ENCODE results near the gene STN1. TPM values are rescaled to one million over a fixed set of nuclear protein-coding genes. Genes with fewer than 3 reads are reported as not detected.

The STN1 gene
- total RNA-seq, 1 donor from 2014 or later, result 30.9 TPM

DNA sequence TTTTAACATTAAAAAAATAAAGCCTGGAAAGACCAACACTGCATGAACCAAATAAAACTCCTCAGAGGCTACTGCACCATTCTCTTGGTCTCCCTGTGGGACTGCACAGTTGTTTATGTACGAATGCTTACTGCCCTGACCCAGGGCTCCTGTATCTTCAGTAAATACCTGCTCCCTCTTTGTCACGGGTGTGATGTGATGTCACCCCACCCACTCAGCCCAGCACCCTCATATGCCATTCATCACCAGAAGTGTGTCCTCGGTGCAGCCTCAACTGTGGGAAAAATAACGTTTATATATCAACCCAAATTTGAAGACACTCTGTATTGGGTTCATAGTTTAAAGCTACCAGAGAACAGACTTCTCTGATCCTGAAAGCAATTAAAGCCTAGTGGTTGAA lies 48.6 kb downstream of the STN1 start:
- DNase-seq (ENCODE audit: low read depth, low spot score), result no peak

DNA sequence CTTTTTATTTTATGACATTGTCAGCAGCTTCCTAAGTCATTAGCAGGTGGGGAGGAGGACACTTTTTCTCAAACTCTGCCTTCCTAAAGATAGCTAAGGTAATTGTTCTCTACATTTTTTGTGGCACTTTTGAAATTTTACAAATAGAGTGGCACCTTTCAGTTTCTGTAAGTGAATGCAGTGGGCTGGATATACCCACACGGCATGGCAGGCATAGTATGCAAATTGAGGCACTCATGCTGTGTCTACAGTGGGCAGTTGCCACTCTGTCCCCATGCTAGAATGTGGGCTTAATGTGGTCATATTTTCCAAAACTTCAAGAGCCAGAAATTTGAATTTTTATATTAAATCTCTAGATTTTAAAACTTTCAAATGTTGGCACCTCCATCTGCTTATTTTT lies 49.8 kb downstream of the STN1 start:
- DNase-seq (ENCODE audit: low read depth, low spot score), result no peak

- no peak for DNase-seq (ENCODE audit: low read depth, low spot score)
These were observed 56.5 kb downstream of the STN1 start for GRCh38 chr10:103861505-103861904.

GRCh38 chr10:103859161-103860086 lies 58.6 kb downstream of the STN1 start:
- DNase-seq (ENCODE audit: low read depth, low spot score), result peak; percentile 24

DNA sequence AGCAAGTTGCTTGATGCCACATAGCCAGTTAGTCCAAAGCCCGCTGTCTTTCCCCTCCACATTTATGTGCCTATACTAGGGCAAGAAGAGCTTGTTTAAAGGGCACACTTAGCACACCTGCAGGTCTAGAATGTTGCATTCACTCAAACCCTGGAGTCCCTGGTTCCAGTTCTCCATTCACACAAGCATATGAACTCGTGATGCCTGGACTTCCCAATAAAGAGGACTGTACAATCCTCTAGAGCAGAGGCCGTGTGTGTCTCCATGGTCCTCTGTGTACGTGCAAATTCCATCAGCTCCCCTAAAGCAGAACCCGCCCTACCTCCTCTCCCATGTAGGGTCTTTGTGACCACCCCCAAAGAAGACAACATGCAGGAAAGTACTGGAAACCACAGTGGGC lies 59.6 kb downstream of the STN1 start:
- no peak for DNase-seq (ENCODE audit: low read depth, low spot score)

GRCh38 chr10:103856797-103857170 lies 61.2 kb downstream of the STN1 start:
- no peak for DNase-seq (ENCODE audit: low read depth, low spot score)

GRCh38 chr10:103855852-103856796 lies 61.9 kb downstream of the STN1 start:
- DNase-seq (ENCODE audit: low read depth, low spot score), result no peak

DNA sequence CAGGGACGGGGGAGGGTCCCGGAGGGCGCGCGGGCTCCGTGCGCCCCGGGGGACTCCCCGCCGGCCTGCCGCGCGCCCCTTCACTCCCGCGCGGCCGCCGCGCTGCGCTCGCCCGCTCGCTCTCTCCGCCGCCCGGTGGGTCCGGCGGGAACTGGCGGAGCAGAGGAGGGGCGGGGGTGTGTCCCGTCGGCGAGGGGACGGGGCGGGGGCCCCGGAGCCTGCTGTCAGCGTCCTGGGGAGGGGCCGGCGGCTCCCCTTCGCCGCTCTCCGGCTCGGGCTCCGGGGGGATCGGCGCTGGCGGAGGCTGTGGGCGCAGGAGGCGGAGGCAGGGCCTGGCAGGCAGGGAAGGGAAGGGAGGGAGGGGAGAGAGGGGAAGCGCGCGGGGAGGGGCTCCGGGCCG lies 62.6 kb downstream of the STN1 start, which contains the start of gene SH3PXD2A:
Gene SH3PXD2A (minus strand): TSS at position 153 of the 400 bp plus-strand sequence. CDS start 310 bp downstream, outside the sequence.
- no peak for DNase-seq (ENCODE audit: low read depth, low spot score)

DNA sequence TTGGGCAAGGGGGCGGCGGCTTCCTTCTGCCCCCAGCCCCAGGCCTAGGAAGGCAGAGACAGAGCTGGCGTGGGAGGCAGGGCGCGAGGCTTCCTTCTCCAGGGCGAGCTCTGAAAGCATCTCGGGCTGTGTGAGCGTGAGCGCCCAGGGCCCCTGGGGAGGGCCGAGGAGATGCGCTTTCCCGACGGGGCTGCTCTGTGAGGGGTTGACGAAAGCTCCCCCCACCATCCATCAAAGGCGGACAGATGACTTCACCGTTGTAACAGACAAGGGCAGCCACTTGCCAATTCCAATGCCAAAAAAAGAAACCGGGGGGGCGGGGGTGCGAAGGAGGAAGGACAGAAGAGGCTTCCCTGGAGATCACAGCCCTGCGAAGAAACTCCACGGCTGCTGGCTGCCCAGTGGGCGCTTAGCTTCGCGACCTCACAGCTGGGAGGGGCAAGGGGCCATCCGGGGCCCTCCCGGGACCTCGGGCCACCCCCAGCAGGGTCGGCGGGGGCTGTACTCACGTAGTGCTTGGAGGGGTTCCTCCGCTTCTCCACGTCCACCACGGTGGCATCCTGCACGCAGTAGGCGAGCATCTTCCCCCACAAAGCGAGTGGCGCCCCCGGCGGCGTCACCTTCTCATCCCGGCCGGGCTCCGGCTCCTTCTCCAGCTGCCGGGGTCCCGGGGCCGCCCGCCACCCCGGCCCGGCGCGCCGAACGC lies 63.1 kb downstream of the STN1 start:
- no peak for DNase-seq (ENCODE audit: low read depth, low spot score)

DNA sequence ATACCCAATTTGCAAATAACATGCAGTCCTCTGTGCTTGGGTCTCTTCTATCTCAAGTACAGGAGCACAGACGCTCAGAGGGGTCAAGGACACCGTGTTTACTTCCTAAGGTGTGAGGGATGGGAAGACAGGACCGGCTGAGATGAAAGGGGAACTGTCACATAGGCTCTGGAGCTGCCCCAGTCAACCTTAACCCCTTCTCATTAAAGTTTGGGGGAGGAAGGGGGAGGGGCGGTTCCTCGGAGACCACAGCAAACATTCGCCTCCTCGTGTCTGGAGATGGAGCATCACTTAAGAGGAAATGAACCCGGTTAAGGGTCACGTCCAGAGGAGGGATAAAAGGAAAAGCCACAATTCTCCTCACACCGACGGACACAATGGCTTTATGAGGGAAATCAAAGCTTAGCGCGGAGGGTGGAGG lies 63.7 kb downstream of the STN1 start:
- no peak for DNase-seq (ENCODE audit: low read depth, low spot score)

- no peak for DNase-seq (ENCODE audit: low read depth, low spot score)
These were observed 64.3 kb downstream of the STN1 start for GRCh38 chr10:103853428-103854264.

DNA sequence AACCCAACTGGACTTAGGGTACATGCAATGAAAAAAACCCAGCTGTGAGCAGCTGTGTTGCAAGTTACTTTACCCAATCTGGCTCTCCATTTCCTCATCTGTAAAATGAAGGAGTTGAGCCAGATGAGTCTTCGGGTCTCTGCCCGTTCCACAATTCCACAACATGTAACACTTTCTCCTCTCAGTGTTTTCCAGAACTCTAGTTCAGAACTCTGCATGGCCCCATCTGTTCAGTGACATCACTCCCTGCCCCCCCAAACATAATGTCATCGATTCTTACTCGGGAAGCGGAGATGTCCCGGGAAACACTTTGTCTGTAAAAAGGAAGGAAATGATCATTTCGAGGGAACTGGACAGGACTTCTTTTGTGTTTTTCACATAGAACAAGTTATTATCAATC lies 65.1 kb downstream of the STN1 start:
- DNase-seq (ENCODE audit: low read depth, low spot score), result no peak

DNA sequence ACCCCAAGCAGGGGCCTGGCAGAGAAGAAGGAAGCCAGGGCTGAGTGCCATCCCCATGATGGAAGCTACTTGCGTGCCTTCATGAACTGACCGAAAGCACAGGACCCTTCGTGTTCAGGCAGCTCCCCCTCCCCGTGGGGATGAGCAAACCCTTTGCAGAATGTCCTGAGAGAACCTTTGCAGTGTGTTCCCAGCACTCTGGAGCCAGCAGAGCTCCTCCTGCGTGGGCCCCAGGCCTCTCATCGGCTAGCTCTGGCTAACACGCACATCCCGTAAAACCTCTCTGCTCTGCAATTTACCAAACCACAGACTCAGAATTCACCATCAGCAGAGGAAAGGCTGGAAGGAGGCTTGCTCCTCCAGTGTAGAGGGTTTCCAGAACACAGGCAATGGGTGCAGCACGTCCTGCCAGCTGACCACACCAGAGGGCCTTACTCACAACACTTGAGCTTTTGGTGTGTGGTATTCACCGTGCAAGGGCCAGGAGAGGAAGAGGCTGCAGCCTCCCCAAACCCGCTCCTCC lies 65.7 kb downstream of the STN1 start:
- no peak for DNase-seq (ENCODE audit: low read depth, low spot score)

GRCh38 chr10:103851261-103851660 lies 66.7 kb downstream of the STN1 start:
- no peak for DNase-seq (ENCODE audit: low read depth, low spot score)

- DNase-seq (ENCODE audit: low read depth, low spot score), result no peak
These were observed 67.5 kb downstream of the STN1 start for GRCh38 chr10:103850572-103850895.

- DNase-seq (ENCODE audit: low read depth, low spot score), result peak; percentile 37
These were observed 68.0 kb downstream of the STN1 start for GRCh38 chr10:103849880-103850571.

- no peak for DNase-seq (ENCODE audit: low read depth, low spot score)
These were observed 68.6 kb downstream of the STN1 start for GRCh38 chr10:103849212-103849877.

- no peak for DNase-seq (ENCODE audit: low read depth, low spot score)
These were observed 70.0 kb downstream of the STN1 start for GRCh38 chr10:103847909-103848468.

DNA sequence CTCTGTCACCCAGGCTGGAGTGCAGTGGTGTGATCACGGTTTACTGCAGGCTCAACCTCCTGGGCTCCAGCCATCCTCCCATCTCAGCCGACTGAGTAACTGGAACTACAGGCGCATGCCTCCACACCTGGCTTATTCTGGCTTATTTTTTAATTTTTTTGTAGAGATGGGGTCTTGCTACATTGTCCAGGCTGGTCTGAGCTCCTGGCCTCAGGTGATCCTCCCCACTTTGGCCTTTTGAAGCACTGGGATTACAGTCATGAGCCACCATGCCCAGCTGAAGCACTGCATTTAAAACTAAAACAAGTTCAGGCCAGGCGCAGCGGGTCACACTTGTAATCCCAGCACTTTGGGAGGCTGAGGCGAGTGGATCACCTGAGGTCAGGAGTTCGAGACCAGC lies 70.6 kb downstream of the STN1 start:
- DNase-seq (ENCODE audit: low read depth, low spot score), result no peak

Measured in pulmonary artery endothelial cell (primary cell).